ENCODE measurements around the gene KCTD14.

DNA sequence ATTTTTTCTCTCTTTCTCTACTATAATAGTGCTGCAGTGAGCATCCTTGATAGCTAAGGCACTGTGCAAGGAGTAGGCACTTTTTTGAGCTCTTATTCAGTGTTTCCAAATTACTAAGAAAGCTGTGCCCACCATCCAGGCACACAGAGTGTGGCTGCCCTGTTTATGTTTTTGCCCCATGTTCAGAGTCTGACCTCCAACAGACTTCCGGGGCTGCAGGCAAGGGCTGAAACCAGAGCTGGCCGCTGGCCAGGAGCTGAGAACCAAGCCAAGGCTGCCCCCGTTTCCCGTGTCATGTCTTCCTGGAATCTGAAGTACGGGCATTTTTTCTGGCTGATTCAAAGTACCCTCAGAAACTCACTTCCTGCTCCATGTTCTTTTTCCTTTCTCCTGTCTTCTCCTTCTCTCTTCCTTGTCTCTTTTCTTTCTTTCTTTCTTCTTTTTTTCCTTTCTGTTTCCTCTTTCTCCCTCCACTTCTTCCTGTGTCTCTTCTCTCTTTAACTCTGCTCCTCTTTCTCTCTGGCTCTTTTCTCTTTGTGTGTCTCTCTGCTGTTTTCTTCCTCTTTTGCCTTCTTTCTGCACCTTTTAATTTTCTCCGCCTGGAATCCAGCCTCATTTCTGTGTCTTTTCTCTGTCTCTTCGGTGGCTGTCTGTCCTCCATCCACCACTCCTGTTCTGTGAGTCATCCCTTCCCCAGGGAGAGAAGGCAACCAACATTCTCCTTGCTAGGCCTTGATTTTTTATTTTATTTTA, 17.0 kb upstream of the KCTD14 start:
- no peak for TF ChIP-seq POLR2A (IDR thresholded peaks at IDR 0.05; ENCODE audit: low read depth, low read length)
- TF ChIP-seq MAFK (IDR thresholded peaks at IDR 0.05; ENCODE audit: low read depth, low read length) = no peak
- TF ChIP-seq CEBPB (IDR thresholded peaks at IDR 0.05; ENCODE audit: low read depth, low read length) = no peak
- TF ChIP-seq, protein P1, sequence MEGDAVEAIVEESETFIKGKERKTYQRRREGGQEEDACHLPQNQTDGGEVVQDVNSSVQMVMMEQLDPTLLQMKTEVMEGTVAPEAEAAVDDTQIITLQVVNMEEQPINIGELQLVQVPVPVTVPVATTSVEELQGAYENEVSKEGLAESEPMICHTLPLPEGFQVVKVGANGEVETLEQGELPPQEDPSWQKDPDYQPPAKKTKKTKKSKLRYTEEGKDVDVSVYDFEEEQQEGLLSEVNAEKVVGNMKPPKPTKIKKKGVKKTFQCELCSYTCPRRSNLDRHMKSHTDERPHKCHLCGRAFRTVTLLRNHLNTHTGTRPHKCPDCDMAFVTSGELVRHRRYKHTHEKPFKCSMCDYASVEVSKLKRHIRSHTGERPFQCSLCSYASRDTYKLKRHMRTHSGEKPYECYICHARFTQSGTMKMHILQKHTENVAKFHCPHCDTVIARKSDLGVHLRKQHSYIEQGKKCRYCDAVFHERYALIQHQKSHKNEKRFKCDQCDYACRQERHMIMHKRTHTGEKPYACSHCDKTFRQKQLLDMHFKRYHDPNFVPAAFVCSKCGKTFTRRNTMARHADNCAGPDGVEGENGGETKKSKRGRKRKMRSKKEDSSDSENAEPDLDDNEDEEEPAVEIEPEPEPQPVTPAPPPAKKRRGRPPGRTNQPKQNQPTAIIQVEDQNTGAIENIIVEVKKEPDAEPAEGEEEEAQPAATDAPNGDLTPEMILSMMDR (conservative IDR thresholded peaks at IDR 0.05; ENCODE audit: low read depth, low read length) = no peak
- TF ChIP-seq BHLHE40 (IDR thresholded peaks at IDR 0.05; ENCODE audit: low read depth, low read length) = no peak
- no peak for TF ChIP-seq RCOR1 (IDR thresholded peaks at IDR 0.05; ENCODE audit: insufficient replicate concordance, low read length)
